ENCODE results near the gene CMTM5. TPM values are rescaled to one million over a fixed set of nuclear protein-coding genes. Genes with fewer than 3 reads are reported as not detected.

CMTM5 gene
- total and polyA plus RNA-seq, 2 donors (not counting 3 experiments of a cell fraction or from before 2014, with no cell fraction given): not detected

- Histone ChIP-seq H3K9me3 (replicated peaks; ENCODE audit: control insufficient read depth, insufficient read depth, low read length) (no peaks in the 10 kb centered on the region), H3K27me3 (ENCODE audit: control insufficient read depth in 2 of 2, insufficient read depth in 2 of 2, low read length in 2 of 2) (no peaks in the 10 kb centered on the region), H3K4me2 (ENCODE audit: insufficient read depth, low read length) (no peak overlapping the region), H3K79me2 (ENCODE audit: control insufficient read depth, insufficient read depth, low read length) (no peaks in the 10 kb centered on the region), H3K9ac (replicated peaks; ENCODE audit: extremely low read depth, insufficient read depth, low read length) (no peak overlapping the region), H3K4me3 (replicated peaks in 1 of 3; ENCODE audit: insufficient read depth in 1 of 3, low read depth in 1 of 3, low read length in 3 of 3) (no peak overlapping the region), H3K36me3 (ENCODE audit: control insufficient read depth in 2 of 2, extremely low read depth in 1 of 2, insufficient read depth in 2 of 2, low read length in 2 of 2) (no peaks in the 10 kb centered on the region), H4K20me1 (replicated peaks; ENCODE audit: control insufficient read depth, extremely low read depth, insufficient read depth, low read length) (no peaks in the 10 kb centered on the region), H3K4me1 (ENCODE audit: control insufficient read depth, extremely low read depth, insufficient read depth, low read length) (no peaks in the 10 kb centered on the region), H3K9me1 (replicated peaks; ENCODE audit: control insufficient read depth, extremely low read depth, insufficient read depth, low read length) (no peaks in the 10 kb centered on the region), H3K27ac (ENCODE audit: insufficient read depth, low read depth, low read length) (no peak overlapping the region), H2AFZ (ENCODE audit: low read depth, low read length) (no peak overlapping the region)
- dilution Hi-C loops (cut with MboI; ENCODE audit: extremely low pct_ligation_motif_present, low sequenced_read_pairs) (no loop called here), intact Hi-C loops (cut with micrococcal nuclease) (loop anchor here (1.0 kb wide), 3 partner anchors 53 to 261 kb away; no protein-coding TSS in a partner anchor)
- no peak for FAIRE-seq
- no TSS peak for BruUV-seq (replicated peaks)
- no peak for DNase-seq (ENCODE audit: low read depth, low spot score)
- ChIA-PET CTCF (interaction anchor here (0.7 to 4.7 kb wide), 19 partner anchors 12 to 312 kb away, joined by 3 to 55 read pairs (median 7); partner anchors contain the start of genes PABPN1 and SLC22A17), POLR2A (no interaction called here)
- TF ChIP-seq FOS (IDR thresholded peaks at IDR 0.05; ENCODE audit: borderline replicate concordance, insufficient read depth, low read length): no peak
- TF ChIP-seq POLR2A (IDR thresholded peaks at IDR 0.05; ENCODE audit: low read depth, low read length): no peak
- TF ChIP-seq MYC (IDR thresholded peaks at IDR 0.05; ENCODE audit: low read depth, low read length): no peak
Measured at GRCh38 chr14:23380976-23381375, 4.1 kb downstream of the CMTM5 start.

DNA sequence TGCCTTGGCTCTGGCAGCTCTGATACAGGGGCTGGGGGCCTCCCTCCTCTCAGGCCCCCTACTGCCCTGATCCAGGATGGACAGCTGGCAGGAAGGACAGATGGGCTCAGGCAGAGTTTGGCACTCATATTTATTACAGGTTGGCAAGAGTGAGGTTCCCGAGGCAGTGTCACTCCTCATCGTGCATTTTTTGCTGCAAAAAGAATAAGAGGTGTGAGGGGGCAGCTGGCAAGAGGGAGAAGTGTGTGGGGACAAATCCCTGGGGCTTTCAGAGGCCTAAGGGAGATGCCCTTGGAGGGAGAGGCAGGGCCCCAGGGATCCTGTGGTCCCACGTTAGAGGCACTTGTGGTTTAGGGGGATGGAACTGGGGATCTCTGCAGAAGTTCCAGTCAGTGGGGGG lies 5.0 kb downstream of the CMTM5 start:
- DNase-seq (ENCODE audit: low read depth, low spot score): no peak
- intact Hi-C loops (cut with micrococcal nuclease) (no loop called here), dilution Hi-C loops (cut with MboI; ENCODE audit: extremely low pct_ligation_motif_present, low sequenced_read_pairs) (no loop called here)
- H3K4me2 ChIP-seq (ENCODE audit: insufficient read depth, low read length): no peak overlapping the region
- no peak overlapping the region for H2AFZ ChIP-seq (ENCODE audit: low read depth, low read length)
- H3K9me1 ChIP-seq (replicated peaks; ENCODE audit: control insufficient read depth, extremely low read depth, insufficient read depth, low read length): no peaks in the 10 kb centered on the region
- H3K27me3 ChIP-seq (ENCODE audit: control insufficient read depth in 2 of 2, insufficient read depth in 2 of 2, low read length in 2 of 2): no peaks in the 10 kb centered on the region
- CTCF ChIA-PET: interaction anchor here (1.2 to 4.7 kb wide), 5 partner anchors 15 to 261 kb away, joined by 4 to 55 read pairs (median 36); no protein-coding TSS in a partner anchor
- no peak overlapping the region for H3K9ac ChIP-seq (replicated peaks; ENCODE audit: extremely low read depth, insufficient read depth, low read length)
- no peaks in the 10 kb centered on the region for H3K79me2 ChIP-seq (ENCODE audit: control insufficient read depth, insufficient read depth, low read length)
- H3K9me3 ChIP-seq (replicated peaks; ENCODE audit: control insufficient read depth, insufficient read depth, low read length): no peaks in the 10 kb centered on the region
- H4K20me1 ChIP-seq (replicated peaks; ENCODE audit: control insufficient read depth, extremely low read depth, insufficient read depth, low read length): no peaks in the 10 kb centered on the region
- no TSS peak for BruUV-seq (replicated peaks)
- TF ChIP-seq POLR2AphosphoS5 (IDR thresholded peaks at IDR 0.05; ENCODE audit: insufficient read depth, low read depth, low read length): no peak
- no peak for TF ChIP-seq MYC (IDR thresholded peaks at IDR 0.05; ENCODE audit: low read depth, low read length)
- TF ChIP-seq MAX (IDR thresholded peaks at IDR 0.05; ENCODE audit: insufficient read depth, insufficient read length): no peak
- no peak for TF ChIP-seq JUN (IDR thresholded peaks at IDR 0.05; ENCODE audit: borderline replicate concordance, insufficient read depth, insufficient read length, low read depth)
- POLR2A ChIA-PET: no interaction called here
- H3K27ac ChIP-seq (ENCODE audit: insufficient read depth, low read depth, low read length): no peak overlapping the region
- H3K4me1 ChIP-seq (ENCODE audit: control insufficient read depth, extremely low read depth, insufficient read depth, low read length): no peaks in the 10 kb centered on the region
- FAIRE-seq: no peak
- H3K4me3 ChIP-seq (replicated peaks in 1 of 3; ENCODE audit: insufficient read depth in 1 of 3, low read depth in 1 of 3, low read length in 3 of 3): no peak overlapping the region
- H3K36me3 ChIP-seq (ENCODE audit: control insufficient read depth in 2 of 2, extremely low read depth in 1 of 2, insufficient read depth in 2 of 2, low read length in 2 of 2): no peaks in the 10 kb centered on the region
